IMR-90 (cell line): ENCODE data around the gene ZNF423. TPM values are rescaled to one million over a fixed set of nuclear protein-coding genes. Genes with fewer than 3 reads are reported as not detected.

ENCODE experiments used
- ATAC-seq: fragments of 200-7000 bp; cut with Tn5 transposase; 2 replicates; pipeline ENCODE4 v1.9.1; 2020; ENCODE audit warnings: low read depth, mild to moderate bottlenecking, moderate library complexity
- BruUV-seq: library from RNA; stranded (reverse); fragments of 400-500 nt; replicated peaks from 2 replicates; lab custom pipeline; 2021; lab: Mats Ljungman, UMichigan
- CTCF ChIA-PET: fragments of 300-600 bp; formaldehyde crosslinking; extraction: SDS; loops from one replicate; lab custom pipeline; 2021; ENCODE audit warnings: antibody characterized with exemption; lab: Yijun Ruan, JAX
- POLR2A ChIA-PET: fragments of 300-600 bp; sonication (Branson Sonifier 250); formaldehyde crosslinking; loops from one replicate; lab custom pipeline; 2022; ENCODE audit warnings: antibody characterized with exemption; ENCODE audit not compliant: unreplicated experiment; lab: Charles Lee
- DNase-seq: peaks from one replicate; pipeline ENCODE4 v3.0.0; 2013
- H2AFZ ChIP-seq: replicated peaks from 2 replicates; pipeline ENCODE3; 2013; ENCODE audit warnings: low read length, mild to moderate bottlenecking; ENCODE audit not compliant: poor library complexity
- H2AK5ac ChIP-seq: 2 replicates; pipeline ENCODE4 v1.6.1; 2013; ENCODE audit warnings: low read depth, low read length, inconsistent platforms
- H2AK9ac ChIP-seq: replicated peaks from 2 replicates; pipeline ENCODE3; 2013; ENCODE audit warnings: mild to moderate bottlenecking, low read depth, low read length, moderate library complexity; ENCODE audit not compliant: poor library complexity
- H2BK120ac ChIP-seq: 2 replicates; pipeline ENCODE4 v1.6.1; 2013; ENCODE audit warnings: low read depth, low read length, inconsistent platforms
- H2BK15ac ChIP-seq: 3 replicates; pipeline ENCODE4 v1.6.1; 2013; ENCODE audit warnings: low read depth, low read length, inconsistent platforms
- H2BK20ac ChIP-seq: 2 replicates; pipeline ENCODE4 v1.6.1; 2013; ENCODE audit warnings: low read depth, mild to moderate bottlenecking, inconsistent platforms, low read length, moderate library complexity
- H2BK5ac ChIP-seq: 2 replicates; pipeline ENCODE4 v1.6.1; 2013; ENCODE audit warnings: mild to moderate bottlenecking, low read depth, low read length, inconsistent platforms; ENCODE audit not compliant: poor library complexity, severe bottlenecking
- H3K14ac ChIP-seq: replicated peaks from 2 replicates; pipeline ENCODE4 v1.6.1; 2013; ENCODE audit warnings: low read depth, low read length, inconsistent platforms
- H3K18ac ChIP-seq: 2 replicates; pipeline ENCODE4 v1.6.1; 2013; ENCODE audit warnings: low read depth, low read length, control low read depth
- H3K23ac ChIP-seq: 2 replicates; pipeline ENCODE4 v1.6.1; 2013; ENCODE audit warnings: low read depth, low read length, inconsistent platforms
- H3K27ac ChIP-seq: 2 replicates; pipeline ENCODE4 v1.5.1; 2013; ENCODE audit warnings: mild to moderate bottlenecking, control low read depth, low read length; ENCODE audit not compliant: insufficient read depth
- H3K27me3 ChIP-seq: 2 replicates; pipeline ENCODE4 v1.6.1; 2013; ENCODE audit warnings: low read length; ENCODE audit not compliant: control insufficient read depth, insufficient read depth
- H3K36me3 ChIP-seq: 2 replicates; pipeline ENCODE4 v1.6.1; 2013; ENCODE audit warnings: low read length, mixed read lengths; ENCODE audit not compliant: control insufficient read depth, insufficient read depth
- H3K4ac ChIP-seq: 2 replicates; pipeline ENCODE4 v1.6.1; 2013; ENCODE audit warnings: low read depth, low read length, inconsistent platforms
- H3K4me1 ChIP-seq: 2 replicates; pipeline ENCODE4 v1.6.1; 2013; ENCODE audit warnings: low read length, mixed read lengths; ENCODE audit not compliant: control insufficient read depth, insufficient read depth
- H3K4me2 ChIP-seq: 2 replicates; pipeline ENCODE4 v1.6.1; 2013; ENCODE audit warnings: low read depth, mild to moderate bottlenecking, control low read depth, low read length, moderate library complexity
- H3K4me3 ChIP-seq: 2 replicates; pipeline ENCODE4 v1.5.1; 2013; ENCODE audit warnings: low read depth, mild to moderate bottlenecking, control low read depth, low read length, moderate library complexity; ENCODE audit not compliant: insufficient read depth
- H3K56ac ChIP-seq: 2 replicates; pipeline ENCODE4 v1.6.1; 2013; ENCODE audit warnings: low read length, inconsistent platforms; ENCODE audit not compliant: insufficient read depth; ENCODE audit errors: extremely low read depth
- H3K79me1 ChIP-seq, 2 experiments: 2 replicates each; pipeline ENCODE4 v1.6.1; 2013; ENCODE audit warnings: low read length in 2 of 2, inconsistent platforms in 1 of 2, low read depth in 1 of 2
- H3K9ac ChIP-seq: 2 replicates; pipeline ENCODE4 v1.6.1; 2013; ENCODE audit warnings: low read depth, low read length, control low read depth
- H3K9me1 ChIP-seq: 2 replicates; pipeline ENCODE4 v1.6.1; 2013; ENCODE audit warnings: low read length, inconsistent platforms; ENCODE audit not compliant: insufficient read depth
- H3K9me3 ChIP-seq: 2 replicates; pipeline ENCODE4 v1.6.1; 2013; ENCODE audit warnings: low read length; ENCODE audit not compliant: control insufficient read depth, insufficient read depth
- H4K20me1 ChIP-seq: 2 replicates; pipeline ENCODE4 v1.6.1; 2013; ENCODE audit warnings: low read length, inconsistent platforms; ENCODE audit not compliant: insufficient read depth
- H4K5ac ChIP-seq: 2 replicates; pipeline ENCODE4 v1.6.1; 2013; ENCODE audit warnings: mild to moderate bottlenecking, low read depth, low read length, control low read depth
- H4K8ac ChIP-seq, 2 experiments: 2 replicates each; pipeline ENCODE4 v1.6.1; 2013; ENCODE audit warnings: low read depth in 2 of 2, low read length in 2 of 2, control low read depth in 1 of 2, inconsistent platforms in 1 of 2
- H4K91ac ChIP-seq: 2 replicates; pipeline ENCODE4 v1.6.1; 2013; ENCODE audit warnings: low read depth, low read length, inconsistent platforms; ENCODE audit not compliant: insufficient read depth
- BHLHE40 ChIP-seq: fragments of 150-350 bp; IDR thresholded peaks from 2 replicates; pipeline ENCODE4 v1.6.1; 2016; ENCODE audit warnings: mild to moderate bottlenecking, low read depth, low read length
- CEBPB ChIP-seq: IDR thresholded peaks from 2 replicates; pipeline ENCODE4 v1.6.1; 2012; ENCODE audit warnings: low read depth, low read length, improper control_type of control experiment
- CHD1 ChIP-seq: IDR thresholded peaks from 2 replicates; pipeline ENCODE4 v1.6.1; 2012; ENCODE audit warnings: low read depth, low read length, improper control_type of control experiment
- CTCF ChIP-seq: conservative IDR thresholded peaks from 2 replicates; pipeline ENCODE4 v1.5.1; 2012; ENCODE audit warnings: mild to moderate bottlenecking, low read depth, low read length, improper control_type of control experiment
- MXI1 ChIP-seq: IDR thresholded peaks from 2 replicates; pipeline ENCODE4 v1.6.1; 2012; ENCODE audit warnings: low read depth, mild to moderate bottlenecking, low read length, moderate library complexity, borderline replicate concordance
- NFE2L2 ChIP-seq: fragments of 150-350 bp; IDR thresholded peaks from 2 replicates; pipeline ENCODE4 v1.6.1; 2016; ENCODE audit warnings: low read depth, mild to moderate bottlenecking, low read length
- POLR2A ChIP-seq: IDR thresholded peaks from 2 replicates; pipeline ENCODE4 v1.6.1; 2012; ENCODE audit warnings: mild to moderate bottlenecking, low read depth, low read length
- RCOR1 ChIP-seq: IDR thresholded peaks from 2 replicates; pipeline ENCODE4 v1.6.1; 2012; ENCODE audit warnings: mild to moderate bottlenecking, low read length, improper control_type of control experiment; ENCODE audit not compliant: insufficient replicate concordance
- RFX5 ChIP-seq: IDR thresholded peaks from 2 replicates; pipeline ENCODE4 v1.8.0; 2012; ENCODE audit warnings: low read depth, mild to moderate bottlenecking, low read length, moderate library complexity
- SMC3 ChIP-seq: fragments of 150-350 bp; IDR thresholded peaks from 2 replicates; pipeline ENCODE4 v1.6.1; 2016; ENCODE audit warnings: low read depth, mild to moderate bottlenecking, antibody characterized with exemption, low read length, moderate library complexity
- USF2 ChIP-seq: fragments of 150-350 bp; IDR thresholded peaks from 2 replicates; pipeline ENCODE4 v1.6.1; 2017; ENCODE audit warnings: mild to moderate bottlenecking, antibody characterized with exemption, low read length, low read depth
- WGBS, 2 experiments: methylation state at CpG; one replicate each; pipeline versions ENCODE4 v1.1.5 to v1.1.7; 2013; ENCODE audit warnings: missing lambda C conversion rate in 2 of 2; ENCODE audit not compliant: insufficient read length in 1 of 2; ENCODE audit errors: extremely low coverage in 2 of 2; 5-methylcytosine and 5-hydroxymethylcytosine counted together
- dilution Hi-C: fragments of 300-500 bp; cut with HindIII; formaldehyde crosslinking; loops from one replicate; pipeline ENCODE4 v1.14.3; 2018; ENCODE audit warnings: low sequenced_read_pairs; ENCODE audit not compliant: unreplicated experiment
- in situ Hi-C: fragments of 300-500 bp; cut with MboI; formaldehyde crosslinking; loops from 3 replicates; pipeline ENCODE4 v1.14.3; 2019; ENCODE audit warnings: low sequenced_read_pairs, inconsistent platforms, mixed read lengths
- intact Hi-C: fragments of 100-400 bp; cut with micrococcal nuclease; formaldehyde crosslinking; loops from 2 replicates; pipeline ENCODE4 v1.10.0; 2022
- polyA plus RNA-seq, 3 experiments: library from polyadenylated mRNA; depleted of rRNA; stranded (reverse); fragments of >200 nt; gene quantifications; 2 replicates each; pipeline ENCODE4 v1.2.3, GENCODE V29; 2012; ENCODE audit warnings: low replicate concordance in 1 of 3
- total RNA-seq: library from RNA; depleted of rRNA; stranded (reverse); fragments of >200 nt; gene quantifications from 2 replicates; pipeline ENCODE4 v1.2.3, GENCODE V29; 2012

ZNF423 gene
- total and polyA plus RNA-seq, 2 of the 4 experiments (the other 2 are of a cell fraction) = under 0.01 to 0.10 TPM

- Histone ChIP-seq H3K4me2 (no peak overlapping the region), H2BK5ac (no peak overlapping the region), H4K20me1 (no peaks in the 10 kb centered on the region), H3K79me1 (no peaks in the 10 kb centered on the region), H3K18ac (no peak overlapping the region), H3K4ac (no peak overlapping the region), H3K36me3 (no peaks in the 10 kb centered on the region), H2BK120ac (no peak overlapping the region), H3K9me3 (no peaks in the 10 kb centered on the region), H2AK9ac (no peak overlapping the region), H3K23ac (no peak overlapping the region), H3K9ac (no peak overlapping the region), H3K27ac (no peak overlapping the region), H4K5ac (no peak overlapping the region), H3K27me3 (peaks cover 5% of the 10 kb centered on the region; the same call in 1 of the 2 replicates), H3K4me3 (no peak overlapping the region), H2AK5ac (no peak overlapping the region), H3K14ac (no peak overlapping the region), H3K4me1 (no peaks in the 10 kb centered on the region), H2AFZ (no peak overlapping the region), H4K8ac (no peak overlapping the region), H2BK20ac (no peak overlapping the region), H4K91ac (no peak overlapping the region), H3K56ac (no peak overlapping the region), H2BK15ac (no peak overlapping the region), H3K9me1 (no peaks in the 10 kb centered on the region)
- DNase-seq (no peak), ATAC-seq (no peak)
- ChIA-PET CTCF (no interaction called here), POLR2A (no interaction called here)
- WGBS, 2 experiments = 100% methylated on average over 1 of the region's 15 CpGs; no CpG with 5 or more reads in 1 of the 2 experiments
- intact Hi-C loops = no loop called here
- BruUV-seq = no TSS peak
- dilution Hi-C loops = no loop called here
- in situ Hi-C loops = no loop called here
- TF ChIP-seq POLR2A (no peak), MXI1 (no peak), RCOR1 (no peak), BHLHE40 (no peak), SMC3 (no peak), CHD1 (no peak), NFE2L2 (no peak), CTCF (no peak), RFX5 (no peak), CEBPB (no peak), USF2 (no peak)
Observed at GRCh38 chr16:49532873-49533272, 323.0 kb downstream of the ZNF423 start.
